SK-N-SH (cell line): ENCODE measurements around the gene ALKBH6. TPM values are rescaled to one million over a fixed set of nuclear protein-coding genes. Genes with fewer than 3 reads are reported as not detected.

Source experiments
- CTCF ChIA-PET: fragments of 300-600, 350-600 bp; formaldehyde crosslinking; extraction: SDS; loops from one replicate; lab custom pipeline; 2021; lab: Yijun Ruan, JAX
- POLR2A ChIA-PET: fragments of 350-600 bp; sonication (Branson Sonifier 250); formaldehyde crosslinking; extraction: SDS; loops from one replicate; lab custom pipeline; 2020; ENCODE audit warnings: antibody characterized with exemption, inconsistent platforms; lab: Yijun Ruan, JAX
- DNase-seq: peaks from one replicate; pipeline ENCODE4 v3.0.0; 2012
- H2AFZ ChIP-seq: fragments of 200-600 bp; sonication (generic); 2 replicates; pipeline ENCODE4 v1.8.1; 2016; ENCODE audit warnings: antibody characterized with exemption, mild to moderate bottlenecking, low read depth
- H3F3A ChIP-seq: fragments of 200-600 bp; sonication (generic); replicated peaks from 2 replicates; pipeline ENCODE3; 2016; ENCODE audit warnings: antibody characterized with exemption, mild to moderate bottlenecking; ENCODE audit not compliant: insufficient read depth
- H3K27ac ChIP-seq, 2 experiments: fragments of 200-500 bp in 1 of 2; fragments of 200-600 bp in 1 of 2; sonication (Bioruptor generic) in 1 of 2; sonication (generic), shearing (Covaris generic) in 1 of 2; 2 replicates each; pipeline versions ENCODE4 v1.5.1 to v1.6.1; 2014 to 2016; ENCODE audit warnings: low read depth in 2 of 2, inconsistent platforms in 1 of 2, low read length in 1 of 2, mild to moderate bottlenecking in 1 of 2, mixed read lengths in 1 of 2
- H3K27me3 ChIP-seq: fragments of 200-600 bp; sonication (generic), shearing (Covaris generic); 2 replicates; pipeline ENCODE4 v1.6.1; 2016; ENCODE audit warnings: mixed run types; ENCODE audit not compliant: insufficient read depth
- H3K36me3 ChIP-seq, 2 experiments: fragments of 200-500 bp in 1 of 2; fragments of 200-600 bp in 1 of 2; sonication (Bioruptor generic) in 1 of 2; sonication (generic) in 1 of 2; replicated peaks in 1 of 2; 2 replicates each; pipeline versions ENCODE3 to v1.5.1; 2014 to 2016; ENCODE audit warnings: low read length in 1 of 2, mild to moderate bottlenecking in 1 of 2; ENCODE audit not compliant: insufficient read depth in 2 of 2, control insufficient read depth in 1 of 2
- H3K4me1 ChIP-seq, 2 experiments: fragments of 200-500 bp in 1 of 2; fragments of 200-600 bp in 1 of 2; sonication (Bioruptor generic) in 1 of 2; sonication (generic), shearing (Covaris generic) in 1 of 2; 2 replicates each; pipeline versions ENCODE4 v1.5.1 to v1.6.1; 2014 to 2016; ENCODE audit warnings: low read depth in 1 of 2, low read length in 1 of 2, mixed run types in 1 of 2; ENCODE audit not compliant: insufficient read depth in 2 of 2, control insufficient read depth in 1 of 2
- H3K4me2 ChIP-seq: fragments of 200-600 bp; sonication (generic), shearing (Covaris generic); 2 replicates; pipeline ENCODE4 v1.6.1; 2017; ENCODE audit warnings: mixed run types
- H3K4me3 ChIP-seq, 2 experiments: fragments of 200-500 bp in 1 of 2; fragments of 200-600 bp in 1 of 2; sonication (Bioruptor generic) in 1 of 2; sonication (generic), shearing (Covaris generic) in 1 of 2; 2 replicates each; pipeline versions ENCODE4 v1.5.1 to v1.8.1; 2014 to 2016; ENCODE audit warnings: low read depth in 2 of 2, inconsistent platforms in 1 of 2, low read length in 1 of 2, mild to moderate bottlenecking in 1 of 2, mixed read lengths in 1 of 2, moderate library complexity in 1 of 2
- H3K79me2 ChIP-seq: fragments of 200-600 bp; sonication (generic); 2 replicates; pipeline ENCODE4 v1.8.1; 2017; ENCODE audit warnings: mild to moderate bottlenecking; ENCODE audit not compliant: insufficient read depth
- H3K9ac ChIP-seq: fragments of 200-600 bp; sonication (generic); 2 replicates; pipeline ENCODE4 v1.6.1; 2017; ENCODE audit warnings: mixed run types
- H3K9me2 ChIP-seq: fragments of 200-600 bp; sonication (generic); 2 replicates; pipeline ENCODE4 v1.6.1; 2017; ENCODE audit warnings: mixed run types
- H3K9me3 ChIP-seq: fragments of 200-600 bp; sonication (generic); 2 replicates; pipeline ENCODE4 v1.6.1; 2017; ENCODE audit warnings: mixed run types, mild to moderate bottlenecking, moderate library complexity
- H4K20me1 ChIP-seq: fragments of 200-600 bp; sonication (generic); 2 replicates; pipeline ENCODE4 v1.6.1; 2017; ENCODE audit warnings: mild to moderate bottlenecking, mixed run types; ENCODE audit not compliant: insufficient read depth
- CHD2 ChIP-seq: fragments of 150-350 bp; IDR thresholded peaks from 2 replicates; pipeline ENCODE4 v1.6.1; 2018; ENCODE audit warnings: low read length; ENCODE audit not compliant: partially characterized antibody
- ELF1 ChIP-seq: IDR thresholded peaks from 2 replicates; pipeline ENCODE4 v1.4.0; 2012
- EP300 ChIP-seq, 2 experiments: IDR thresholded peaks; 2 replicates each; pipeline versions ENCODE4 v1.4.0 to v1.6.1; 2012; ENCODE audit warnings: borderline replicate concordance in 1 of 2, low read depth in 1 of 2, low read length in 1 of 2
- EZH2phosphoT487 ChIP-seq: fragments of 200-600 bp; sonication (generic); IDR thresholded peaks from 2 replicates; pipeline ENCODE4 v1.6.1; 2017; ENCODE audit warnings: low read depth, mixed run types, mild to moderate bottlenecking, antibody characterized with exemption, moderate library complexity, borderline replicate concordance
- FOXJ3 ChIP-seq: sonication (generic); formaldehyde crosslinking; IDR thresholded peaks from 2 replicates; pipeline ENCODE4 v1.5.1; 2020; ENCODE audit warnings: mild to moderate bottlenecking, missing genetic modification reagents
- MEF2A ChIP-seq: IDR thresholded peaks from 2 replicates; pipeline ENCODE4 v1.4.0; 2012; ENCODE audit warnings: low read depth, borderline replicate concordance
- MXI1 ChIP-seq: IDR thresholded peaks from 2 replicates; pipeline ENCODE4 v1.6.1; 2012; ENCODE audit warnings: mild to moderate bottlenecking, low read depth, low read length, improper control_type of control experiment
- NRF1 ChIP-seq: IDR thresholded peaks from 2 replicates; pipeline ENCODE4 v1.6.1; 2012; ENCODE audit warnings: low read depth, mild to moderate bottlenecking, low read length
- POLR2AphosphoS5 ChIP-seq: IDR thresholded peaks from 2 replicates; pipeline ENCODE4 v1.6.1; 2012; ENCODE audit warnings: low read depth, low read length
- RCOR1 ChIP-seq: fragments of 150-350 bp; IDR thresholded peaks from 2 replicates; pipeline ENCODE4 v1.6.1; 2017; ENCODE audit warnings: antibody characterized with exemption, low read length
- RFX5 ChIP-seq: IDR thresholded peaks from 2 replicates; pipeline ENCODE4 v1.6.1; 2012; ENCODE audit warnings: mild to moderate bottlenecking, improper control_type of control experiment, low read length
- TCF12 ChIP-seq: IDR thresholded peaks from 2 replicates; pipeline ENCODE4 v1.4.0; 2012
- WGBS: methylation state at CpG from one replicate; pipeline ENCODE4 v1.1.6; 2017; ENCODE audit warnings: low lambda C conversion rate; 5-methylcytosine and 5-hydroxymethylcytosine counted together
- polyA plus RNA-seq, 3 experiments: library from polyadenylated mRNA; depleted of rRNA; stranded (reverse); fragments of >200 nt; gene quantifications; 2 replicates each; pipeline ENCODE4 v1.2.3, GENCODE V29; 2012
- TF ChIP-seq, protein P1 (sequence below): IDR thresholded peaks from 2 replicates; pipeline ENCODE4 v1.4.0; 2012; ENCODE audit warnings: low read depth, borderline replicate concordance
- TF ChIP-seq, protein P2 (sequence below): fragments of 150-350 bp; IDR thresholded peaks from 2 replicates; pipeline ENCODE4 v1.6.1; 2017; ENCODE audit warnings: antibody characterized with exemption, low read length, low read depth, borderline replicate concordance
- TF ChIP-seq, protein P3 (sequence below): IDR thresholded peaks from 2 replicates; pipeline ENCODE4 v1.6.1; 2012; ENCODE audit warnings: mild to moderate bottlenecking, low read depth, low read length, moderate library complexity
- TF ChIP-seq, protein P4 (sequence below): fragments of 200-600 bp; sonication (generic); IDR thresholded peaks from 2 replicates; pipeline ENCODE4 v1.6.1; 2017; ENCODE audit warnings: antibody characterized with exemption, mild to moderate bottlenecking, moderate library complexity

The ALKBH6 gene
- polyA plus RNA-seq, 1 of the 3 experiments (the other 2 are of a cell fraction), result 29.9 TPM

DNA sequence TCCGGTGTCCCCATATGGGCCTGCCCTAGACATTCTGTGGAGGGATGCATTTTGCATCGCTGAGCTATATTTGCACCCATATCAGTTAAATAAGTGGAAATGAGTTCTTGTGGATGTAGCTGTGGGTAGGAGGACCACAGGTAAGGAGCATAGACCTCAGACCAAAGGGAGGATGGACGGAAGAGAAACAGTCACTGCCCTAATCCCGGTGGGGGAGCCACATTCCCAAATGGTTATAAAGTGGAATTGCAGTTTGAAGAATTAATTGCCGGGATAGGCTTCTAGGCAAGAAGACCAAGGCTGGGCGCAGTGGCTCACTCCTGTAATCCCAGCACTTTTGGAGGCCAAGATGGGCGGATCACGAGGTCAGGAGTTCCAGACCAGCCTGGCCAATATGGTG, 17.2 kb downstream of the ALKBH6 start:
- Histone ChIP-seq H3K9ac (peak overlapping the region; percentile 71; the same call in 1 of the 2 replicates), H3K9me2 (no peaks in the 10 kb centered on the region), H4K20me1 (0 out of 2 replicates have a peak, but pooled peaks cover 10% of the 10 kb centered on the region), H3K79me2 (peaks cover 44% of the 10 kb centered on the region), H2AFZ (no peak overlapping the region), H3K4me1 (peaks cover 11 to 18% of the 10 kb centered on the region in 2 experiments; a peak in 1 of 4 replicates), H3K4me2 (peak overlapping the region; percentile 99), H3F3A (peaks cover 12% of the 10 kb centered on the region), H3K4me3 (peak overlapping the region in 1 of 2 experiments; percentile 83; a peak in 1 of 4 replicates), H3K27ac (no peak overlapping the region; a peak in 1 of 4 replicates), H3K27me3 (no peaks in the 10 kb centered on the region), H3K9me3 (no peaks in the 10 kb centered on the region), H3K36me3 (peaks cover 0 to 3% of the 10 kb centered on the region in 2 experiments)
- ChIA-PET POLR2A (interaction anchor here (1.6 kb wide), 1 partner anchor 17 kb away, joined by 4 read pairs; the partner anchor contains the start of gene ALKBH6), CTCF (interaction anchor here (0.7 kb wide), 1 partner anchor 47 kb away, joined by 3 read pairs; no protein-coding TSS in a partner anchor)
- TF ChIP-seq, protein P1, sequence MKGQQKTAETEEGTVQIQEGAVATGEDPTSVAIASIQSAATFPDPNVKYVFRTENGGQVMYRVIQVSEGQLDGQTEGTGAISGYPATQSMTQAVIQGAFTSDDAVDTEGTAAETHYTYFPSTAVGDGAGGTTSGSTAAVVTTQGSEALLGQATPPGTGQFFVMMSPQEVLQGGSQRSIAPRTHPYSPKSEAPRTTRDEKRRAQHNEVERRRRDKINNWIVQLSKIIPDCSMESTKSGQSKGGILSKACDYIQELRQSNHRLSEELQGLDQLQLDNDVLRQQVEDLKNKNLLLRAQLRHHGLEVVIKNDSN, result no peak
- TF ChIP-seq MXI1, result no peak
- TF ChIP-seq MEF2A, result no peak
- TF ChIP-seq EP300 (IDR thresholded peaks at IDR 0.05; ENCODE audit: borderline replicate concordance in 1 of 2, low read depth in 1 of 2, low read length in 1 of 2), result no peak
- no peak for TF ChIP-seq NRF1
- TF ChIP-seq, protein P2, sequence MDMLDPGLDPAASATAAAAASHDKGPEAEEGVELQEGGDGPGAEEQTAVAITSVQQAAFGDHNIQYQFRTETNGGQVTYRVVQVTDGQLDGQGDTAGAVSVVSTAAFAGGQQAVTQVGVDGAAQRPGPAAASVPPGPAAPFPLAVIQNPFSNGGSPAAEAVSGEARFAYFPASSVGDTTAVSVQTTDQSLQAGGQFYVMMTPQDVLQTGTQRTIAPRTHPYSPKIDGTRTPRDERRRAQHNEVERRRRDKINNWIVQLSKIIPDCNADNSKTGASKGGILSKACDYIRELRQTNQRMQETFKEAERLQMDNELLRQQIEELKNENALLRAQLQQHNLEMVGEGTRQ, result no peak
- TF ChIP-seq EZH2phosphoT487, result no peak
- TF ChIP-seq FOXJ3 (CRISPR knock-in tag), result no peak
- WGBS, result 85% methylated on average over 8 of the region's 8 CpGs
- DNase-seq, result no peak

DNA sequence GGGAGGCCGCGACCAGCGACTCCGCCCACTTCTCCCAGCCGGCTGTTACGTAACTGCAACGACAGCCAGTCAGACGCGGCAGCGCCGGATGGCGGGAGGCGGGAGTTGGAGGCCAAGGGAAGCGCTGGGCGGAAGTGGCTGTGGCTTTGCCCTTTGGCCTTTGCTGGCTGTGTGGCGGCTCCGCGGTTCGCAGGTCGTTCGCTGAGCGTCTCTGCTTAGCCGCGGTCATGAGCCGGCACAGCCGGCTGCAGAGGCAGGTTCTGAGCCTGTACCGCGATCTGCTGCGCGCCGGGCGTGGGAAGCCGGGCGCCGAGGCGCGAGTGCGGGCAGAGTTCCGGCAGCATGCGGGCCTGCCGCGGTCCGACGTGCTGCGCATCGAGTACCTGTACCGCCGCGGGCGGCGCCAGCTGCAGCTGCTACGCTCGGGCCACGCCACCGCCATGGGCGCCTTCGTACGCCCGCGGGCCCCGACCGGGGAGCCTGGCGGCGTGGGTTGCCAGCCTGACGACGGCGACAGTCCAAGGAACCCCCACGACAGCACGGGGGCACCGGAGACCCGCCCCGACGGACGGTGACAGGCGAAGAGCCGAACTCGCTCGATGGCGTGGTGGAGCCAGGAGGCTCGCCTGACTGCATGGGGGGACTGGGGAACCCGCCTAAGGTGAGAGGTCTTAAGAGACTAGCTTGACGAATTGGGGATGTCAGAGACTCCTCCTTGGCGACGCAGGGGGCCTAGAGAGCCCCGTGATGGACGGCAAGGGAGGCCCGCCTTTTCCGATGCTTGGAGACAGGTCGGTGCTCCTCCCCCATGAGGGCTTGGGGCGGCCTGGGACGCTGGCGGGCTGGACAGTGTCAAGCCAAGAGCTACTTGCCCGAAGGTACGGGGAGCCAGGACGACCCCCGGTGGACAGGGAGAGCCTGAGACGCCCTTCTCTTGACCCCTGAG, 18.7 kb downstream of the ALKBH6 start, which contains the start of gene SDHAF1:
SDHAF1 (plus strand) TSS at position 141 of the 946 bp plus-strand sequence; CDS start at position 228, 87 bp downstream.
- Histone ChIP-seq H3K9me3 (no peaks in the 10 kb centered on the region), H3K4me2 (peak within 1 kb of the TSS; percentile 99), H3K36me3 (peaks cover 0 to 3% of the 10 kb centered on the region in 2 experiments), H4K20me1 (0 out of 2 replicates have a peak, but pooled peaks cover 10% of the 10 kb centered on the region), H3K79me2 (peaks cover 35% of the 10 kb centered on the region), H3K27ac (peak within 1 kb of the TSS; percentile 51 to 68; a peak in 3 of 4 replicates), H3K9ac (peak within 1 kb of the TSS; percentile 71), H3K9me2 (no peaks in the 10 kb centered on the region), H3K4me3 (peak within 1 kb of the TSS; percentile 83 to 90), H2AFZ (peak within 1 kb of the TSS; percentile 99), H3F3A (peaks cover 12% of the 10 kb centered on the region), H3K4me1 (peaks cover 11 to 18% of the 10 kb centered on the region in 2 experiments; a peak in 1 of 4 replicates), H3K27me3 (no peaks in the 10 kb centered on the region)
- DNase-seq, result peak; percentile 97
- CTCF ChIA-PET, result interaction anchor here (1.0 to 1.5 kb wide), 6 partner anchors 12 to 107 kb away, joined by 3 to 4 read pairs (median 3); no protein-coding TSS in a partner anchor
- WGBS, result under 1% methylated on average over 30 of the region's 97 CpGs
- POLR2A ChIA-PET, result interaction anchor here (0.6 to 1.6 kb wide), 2 partner anchors 18 to 265 kb away, joined by 3 to 4 read pairs; partner anchors contain the start of gene ALKBH6
- TF ChIP-seq, protein P3, sequence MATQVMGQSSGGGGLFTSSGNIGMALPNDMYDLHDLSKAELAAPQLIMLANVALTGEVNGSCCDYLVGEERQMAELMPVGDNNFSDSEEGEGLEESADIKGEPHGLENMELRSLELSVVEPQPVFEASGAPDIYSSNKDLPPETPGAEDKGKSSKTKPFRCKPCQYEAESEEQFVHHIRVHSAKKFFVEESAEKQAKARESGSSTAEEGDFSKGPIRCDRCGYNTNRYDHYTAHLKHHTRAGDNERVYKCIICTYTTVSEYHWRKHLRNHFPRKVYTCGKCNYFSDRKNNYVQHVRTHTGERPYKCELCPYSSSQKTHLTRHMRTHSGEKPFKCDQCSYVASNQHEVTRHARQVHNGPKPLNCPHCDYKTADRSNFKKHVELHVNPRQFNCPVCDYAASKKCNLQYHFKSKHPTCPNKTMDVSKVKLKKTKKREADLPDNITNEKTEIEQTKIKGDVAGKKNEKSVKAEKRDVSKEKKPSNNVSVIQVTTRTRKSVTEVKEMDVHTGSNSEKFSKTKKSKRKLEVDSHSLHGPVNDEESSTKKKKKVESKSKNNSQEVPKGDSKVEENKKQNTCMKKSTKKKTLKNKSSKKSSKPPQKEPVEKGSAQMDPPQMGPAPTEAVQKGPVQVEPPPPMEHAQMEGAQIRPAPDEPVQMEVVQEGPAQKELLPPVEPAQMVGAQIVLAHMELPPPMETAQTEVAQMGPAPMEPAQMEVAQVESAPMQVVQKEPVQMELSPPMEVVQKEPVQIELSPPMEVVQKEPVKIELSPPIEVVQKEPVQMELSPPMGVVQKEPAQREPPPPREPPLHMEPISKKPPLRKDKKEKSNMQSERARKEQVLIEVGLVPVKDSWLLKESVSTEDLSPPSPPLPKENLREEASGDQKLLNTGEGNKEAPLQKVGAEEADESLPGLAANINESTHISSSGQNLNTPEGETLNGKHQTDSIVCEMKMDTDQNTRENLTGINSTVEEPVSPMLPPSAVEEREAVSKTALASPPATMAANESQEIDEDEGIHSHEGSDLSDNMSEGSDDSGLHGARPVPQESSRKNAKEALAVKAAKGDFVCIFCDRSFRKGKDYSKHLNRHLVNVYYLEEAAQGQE, result no peak
- TF ChIP-seq ELF1, result peak; percentile 92
- TF ChIP-seq POLR2AphosphoS5, result 0 out of 2 replicates have a peak, but pooled peaks have one; percentile 10
- TF ChIP-seq, protein P1, result no peak
- no peak for TF ChIP-seq CHD2
- TF ChIP-seq TCF12, result no peak
- no peak for TF ChIP-seq RCOR1
- no peak for TF ChIP-seq RFX5
- TF ChIP-seq, protein P4, sequence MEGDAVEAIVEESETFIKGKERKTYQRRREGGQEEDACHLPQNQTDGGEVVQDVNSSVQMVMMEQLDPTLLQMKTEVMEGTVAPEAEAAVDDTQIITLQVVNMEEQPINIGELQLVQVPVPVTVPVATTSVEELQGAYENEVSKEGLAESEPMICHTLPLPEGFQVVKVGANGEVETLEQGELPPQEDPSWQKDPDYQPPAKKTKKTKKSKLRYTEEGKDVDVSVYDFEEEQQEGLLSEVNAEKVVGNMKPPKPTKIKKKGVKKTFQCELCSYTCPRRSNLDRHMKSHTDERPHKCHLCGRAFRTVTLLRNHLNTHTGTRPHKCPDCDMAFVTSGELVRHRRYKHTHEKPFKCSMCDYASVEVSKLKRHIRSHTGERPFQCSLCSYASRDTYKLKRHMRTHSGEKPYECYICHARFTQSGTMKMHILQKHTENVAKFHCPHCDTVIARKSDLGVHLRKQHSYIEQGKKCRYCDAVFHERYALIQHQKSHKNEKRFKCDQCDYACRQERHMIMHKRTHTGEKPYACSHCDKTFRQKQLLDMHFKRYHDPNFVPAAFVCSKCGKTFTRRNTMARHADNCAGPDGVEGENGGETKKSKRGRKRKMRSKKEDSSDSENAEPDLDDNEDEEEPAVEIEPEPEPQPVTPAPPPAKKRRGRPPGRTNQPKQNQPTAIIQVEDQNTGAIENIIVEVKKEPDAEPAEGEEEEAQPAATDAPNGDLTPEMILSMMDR, result no peak
